ENCODE data around the gene TMX2. TPM values are rescaled to one million over a fixed set of nuclear protein-coding genes. Genes with fewer than 3 reads are reported as not detected.

TMX2 gene
- total RNA-seq, 4 donors from 2014 or later = 32.8 to 72.7 (median 34.1) TPM

- TF ChIP-seq CTCF (IDR thresholded peaks at IDR 0.05; ENCODE audit: low read depth) = no peak
Measured at GRCh38 chr11:57779276-57779675, 66.9 kb downstream of the TMX2 start.

- TF ChIP-seq CTCF (IDR thresholded peaks at IDR 0.05; ENCODE audit: low read depth) = no peak
Measured at GRCh38 chr11:57781529-57781943, 69.1 kb downstream of the TMX2 start.

- TF ChIP-seq CTCF (IDR thresholded peaks at IDR 0.05; ENCODE audit: low read depth) = no peak
Measured at GRCh38 chr11:57785072-57785471, 72.7 kb downstream of the TMX2 start.

GRCh38 chr11:57786436-57786835 lies 74.0 kb downstream of the TMX2 start:
- TF ChIP-seq CTCF (IDR thresholded peaks at IDR 0.05; ENCODE audit: low read depth) = no peak

- TF ChIP-seq CTCF (IDR thresholded peaks at IDR 0.05; ENCODE audit: low read depth) = no peak
Measured at GRCh38 chr11:57787006-57787604, 74.7 kb downstream of the TMX2 start.

GRCh38 chr11:57787920-57788702 lies 75.7 kb downstream of the TMX2 start:
- no peak for TF ChIP-seq CTCF (IDR thresholded peaks at IDR 0.05; ENCODE audit: low read depth)

GRCh38 chr11:57788703-57789088 lies 76.3 kb downstream of the TMX2 start:
- no peak for TF ChIP-seq CTCF (IDR thresholded peaks at IDR 0.05; ENCODE audit: low read depth)

Small RNAs within 50 kb of the gene (small RNA-seq; reads per million reads assigned to genes)
- gene TMX2-CTNND1 = not detected

Other genes starting within 250 kb of the TMX2 start
- gene SLC43A1, start 196.9 kb upstream of the TMX2 start, total RNA-seq = 10 to 100 TPM in 3 of 4 donors, 1 to 10 TPM in 1; 9.8 to 25.1 (median 18.3) TPM
- 10 to 100 TPM; 34.4 to 47.6 (median 36.7) TPM for gene TIMM10, start 181.8 kb upstream of the TMX2 start, total RNA-seq
- not detected for gene SMTNL1, start 175.0 kb upstream of the TMX2 start, total RNA-seq
- 10 to 100 TPM; 21.8 to 60.7 (median 33.6) TPM for gene UBE2L6, start 144.9 kb upstream of the TMX2 start, total RNA-seq
- gene SERPING1, start 114.9 kb upstream of the TMX2 start, total RNA-seq = 100 to 1,000 TPM; 318 to 653 (median 616) TPM
- 1 to 10 TPM in 2 of 4 donors, under 1 TPM in 2; 0.33 to 4.1 (median 2.2) TPM for gene YPEL4, start 62.7 kb upstream of the TMX2 start, total RNA-seq
- 10 to 100 TPM in 2 of 4 donors, 1 to 10 TPM in 2; 5.7 to 11.5 (median 10.0) TPM for gene CLP1, start 54.8 kb upstream of the TMX2 start, total RNA-seq
- 10 to 100 TPM; 28.0 to 49.9 (median 33.4) TPM for gene ZDHHC5, start 44.5 kb upstream of the TMX2 start, total RNA-seq
- 10 to 100 TPM in 2 of 4 donors, 1 to 10 TPM in 2; 7.6 to 18.9 (median 10.1) TPM for gene MED19, start 378 bp upstream of the TMX2 start, total RNA-seq
- gene SELENOH, start 28.9 kb downstream of the TMX2 start, total RNA-seq = 100 to 1,000 TPM in 3 of 4 donors, 10 to 100 TPM in 1; 72.2 to 129 (median 116) TPM
- gene BTBD18, start 39.2 kb downstream of the TMX2 start, total RNA-seq = not detected
- 100 to 1,000 TPM in 2 of 4 donors, 10 to 100 TPM in 2; 75.6 to 134 (median 93.3) TPM for gene CTNND1, start 49.2 kb downstream of the TMX2 start, total RNA-seq

Data from subcutaneous adipose tissue (tissue), 4 donors.